NT2/D1 (cell line): Measurements from ENCODE around the gene CYTH3.

Experiments used
- DNase-seq: peaks from one replicate; pipeline ENCODE4 v3.0.0-alpha.2; 2011; ENCODE audit warnings: low read depth, low spot score
- H3K27me3 ChIP-seq: 2 replicates; pipeline ENCODE4 v1.6.0; 2011; ENCODE audit warnings: mild to moderate bottlenecking; ENCODE audit not compliant: insufficient read length, insufficient read depth
- H3K36me3 ChIP-seq: 2 replicates; pipeline ENCODE4 v1.6.1; 2011; ENCODE audit warnings: mild to moderate bottlenecking, low read length, mixed read lengths; ENCODE audit not compliant: insufficient read depth, insufficient read length
- H3K4me1 ChIP-seq: 2 replicates; pipeline ENCODE4 v1.5.1; 2011; ENCODE audit not compliant: insufficient read depth, insufficient read length
- H3K4me3 ChIP-seq: 2 replicates; pipeline ENCODE4 v1.5.1; 2011; ENCODE audit warnings: low read depth; ENCODE audit not compliant: insufficient read length
- H3K9ac ChIP-seq: 2 replicates; pipeline ENCODE4 v1.6.0; 2011; ENCODE audit warnings: low read depth; ENCODE audit not compliant: insufficient read length
- H3K9me3 ChIP-seq: 2 replicates; pipeline ENCODE4 v1.5.1; 2011; ENCODE audit warnings: mild to moderate bottlenecking, low read length; ENCODE audit not compliant: insufficient read depth
- SUZ12 ChIP-seq: IDR thresholded peaks from 2 replicates; pipeline ENCODE4 v1.6.1; 2011; ENCODE audit not compliant: insufficient read length, insufficient read depth; ENCODE audit errors: extremely low read depth
- YY1 ChIP-seq: IDR thresholded peaks from 2 replicates; pipeline ENCODE4 v1.6.1; 2011; ENCODE audit not compliant: insufficient read length, insufficient read depth
- ZNF274 ChIP-seq: IDR thresholded peaks from 2 replicates; pipeline ENCODE4 v1.6.1; 2011; ENCODE audit warnings: mild to moderate bottlenecking, low read depth, low read length

The CYTH3 gene

GRCh38 chr7:6172224-6172909 is 100.1 kb downstream of the CYTH3 start:
- Histone ChIP-seq H3K36me3 (peaks cover 54% of the 10 kb centered on the region), H3K4me1 (peaks cover 27% of the 10 kb centered on the region), H3K9ac (peak overlapping the region; percentile 52), H3K9me3 (no peaks in the 10 kb centered on the region), H3K27me3 (no peaks in the 10 kb centered on the region), H3K4me3 (no peak overlapping the region)
- TF ChIP-seq ZNF274 (no peak), YY1 (no peak), SUZ12 (no peak)
- no peak for DNase-seq

- DNase-seq: no peak
- TF ChIP-seq SUZ12 (no peak), ZNF274 (no peak), YY1 (no peak)
- Histone ChIP-seq H3K4me1 (peaks cover 33% of the 10 kb centered on the region), H3K27me3 (no peaks in the 10 kb centered on the region), H3K9me3 (no peaks in the 10 kb centered on the region), H3K4me3 (no peak overlapping the region), H3K9ac (peak overlapping the region; percentile 52), H3K36me3 (peaks cover 54% of the 10 kb centered on the region)
These were observed 100.7 kb downstream of the CYTH3 start for GRCh38 chr7:6171532-6172223.

GRCh38 chr7:6170571-6171531 is 101.6 kb downstream of the CYTH3 start:
- H3K4me1 ChIP-seq: peaks cover 34% of the 10 kb centered on the region

GRCh38 chr7:6169805-6170520 is 102.5 kb downstream of the CYTH3 start:
- H3K4me3 ChIP-seq: no peak overlapping the region
- no peak overlapping the region for H3K9ac ChIP-seq
- H3K9me3 ChIP-seq: no peaks in the 10 kb centered on the region
- no peaks in the 10 kb centered on the region for H3K27me3 ChIP-seq
- DNase-seq: no peak
- peaks cover 55% of the 10 kb centered on the region for H3K36me3 ChIP-seq
- TF ChIP-seq ZNF274: no peak
- TF ChIP-seq YY1: no peak
- no peak for TF ChIP-seq SUZ12
- peaks cover 34% of the 10 kb centered on the region for H3K4me1 ChIP-seq

More at GRCh38 chr7:6170571-6171531, 101.6 kb downstream of the CYTH3 start:
- Histone ChIP-seq H3K4me3 (no peak overlapping the region), H3K36me3 (peaks cover 54% of the 10 kb centered on the region), H3K9ac (peak overlapping the region; percentile 16), H3K9me3 (no peaks in the 10 kb centered on the region), H3K27me3 (no peaks in the 10 kb centered on the region)
- TF ChIP-seq ZNF274 (no peak), YY1 (no peak), SUZ12 (no peak)
- DNase-seq: no peak

- Histone ChIP-seq H3K4me3 (no peak overlapping the region), H3K36me3 (peaks cover 70% of the 10 kb centered on the region), H3K27me3 (no peaks in the 10 kb centered on the region), H3K4me1 (peaks cover 37% of the 10 kb centered on the region), H3K9me3 (no peaks in the 10 kb centered on the region), H3K9ac (no peak overlapping the region)
- no peak for TF ChIP-seq ZNF274
- no peak for TF ChIP-seq YY1
- no peak for TF ChIP-seq SUZ12
- DNase-seq: no peak
These were observed 104.0 kb downstream of the CYTH3 start for GRCh38 chr7:6168477-6168868.

GRCh38 chr7:6167587-6168476 is 104.6 kb downstream of the CYTH3 start:
- TF ChIP-seq ZNF274 (no peak), YY1 (no peak), SUZ12 (no peak)
- H3K9me3 ChIP-seq: no peaks in the 10 kb centered on the region
- H3K36me3 ChIP-seq: peaks cover 70% of the 10 kb centered on the region
- DNase-seq: no peak
- H3K9ac ChIP-seq: no peak overlapping the region
- H3K4me1 ChIP-seq: peaks cover 37% of the 10 kb centered on the region
- no peaks in the 10 kb centered on the region for H3K27me3 ChIP-seq
- no peak overlapping the region for H3K4me3 ChIP-seq
